Heart right ventricle (tissue), 16 donors: ENCODE results near the gene PCBD1. TPM values are rescaled to one million over a fixed set of nuclear protein-coding genes. Genes with fewer than 3 reads are reported as not detected.

ENCODE experiments used
- ATAC-seq, 8 donors: fragments of 200-7000 bp; cut with Tn5 transposase; one replicate each; pipeline ENCODE4 v1.9.1; 2020; ENCODE audit warnings: mild to moderate bottlenecking in 8 of 8, moderate library complexity in 8 of 8, moderate number of reproducible peaks in 1 of 8
- DNase-seq, 2 donors: peaks; one replicate each; pipeline ENCODE4 v3.0.0-alpha.2; 2020
- H3K27ac ChIP-seq, 10 donors: fragments of 200-600 bp; sonication (generic) in 2 of 10; one replicate each; pipeline versions ENCODE4 v1.5.0 to v1.8.0; 2020 to 2022; ENCODE audit warnings: mild to moderate bottlenecking in 3 of 10
- H3K27me3 ChIP-seq, 7 donors: fragments of 200-600 bp; one replicate each; pipeline ENCODE4 v1.8.0; 2021 to 2022; ENCODE audit warnings: mild to moderate bottlenecking in 2 of 7
- H3K36me3 ChIP-seq, 9 donors: fragments of 200-600 bp; sonication (generic) in 1 of 9; one replicate each; pipeline versions ENCODE4 v1.5.0 to v1.8.0; 2020 to 2022; ENCODE audit warnings: mild to moderate bottlenecking in 2 of 9
- H3K4me1 ChIP-seq, 9 donors: fragments of 200-600 bp; sonication (generic) in 1 of 9; one replicate each; pipeline versions ENCODE4 v1.5.0 to v1.8.0; 2020 to 2022; ENCODE audit warnings: mild to moderate bottlenecking in 4 of 9
- H3K4me3 ChIP-seq, 10 donors: fragments of 200-600 bp; sonication (generic) in 2 of 10; one replicate each; pipeline versions ENCODE4 v1.5.0 to v1.8.0; 2020 to 2022; ENCODE audit warnings: mild to moderate bottlenecking in 7 of 10, moderate library complexity in 2 of 10
- H3K9me3 ChIP-seq, 11 donors: fragments of 200-600 bp in 10 of 11; sonication (generic) in 2 of 11; one replicate each; pipeline versions ENCODE4 v1.5.0 to v1.8.0; 2013 to 2022; ENCODE audit warnings: mild to moderate bottlenecking in 2 of 11, control low read depth in 1 of 11, moderate library complexity in 1 of 11
- CTCF ChIP-seq, 9 donors: fragments of 200-600 bp; sonication (generic) in 2 of 9; IDR thresholded peaks; one replicate each; pipeline versions ENCODE4 v1.5.0 to v1.8.0; 2021 to 2022; ENCODE audit warnings: antibody characterized with exemption in 9 of 9, mild to moderate bottlenecking in 5 of 9, moderate library complexity in 1 of 9
- WGBS, 2 donors: extraction: QIAGEN DNeasy Blood & Tissue Kit; methylation state at CpG; one replicate each; pipeline ENCODE4 v1.1.7; 2013; ENCODE audit warnings: inconsistent platforms in 1 of 2; 5-methylcytosine and 5-hydroxymethylcytosine counted together
- intact Hi-C, 10 donors: fragments of 100-400 bp; cut with DNase I; formaldehyde crosslinking; loops; one replicate each; pipeline versions ENCODE4 v1.11.1 to v1.14.2; 2022
- polyA plus RNA-seq, 2 donors: library from polyadenylated mRNA; stranded (reverse); fragments of 200-250 nt; gene quantifications; one replicate each; pipeline ENCODE4 v1.2.3, GENCODE V29; 2013
- total RNA-seq, 10 donors: library from RNA; stranded (reverse); fragmentation: NEBNext Ultra II Directional in 3 of 10; extraction: Animal tissue kit (Norgen Biotek cat#: 25700) in 3 of 10; gene quantifications; one replicate each; pipeline versions ENCODE4 v1.2.1 to v1.2.4, GENCODE V29; 2021 to 2023
- donor health status: Arrhythmogenic right ventricular cardiomyopathy.
- donor health status: ischemic (EF 13 %, LVEDD 7.1; RV severe dilation, severe dysfunction).
- donor health status: healthy with polysubstance abuse.
- donor health status: DM: no; HTN: yes; CAD: no.
- donor health status: DM: no; HTN: no; CAD: no.
- donor health status: ischemic (EF 25% LVEDD 6.9; RV normal size, moderate dysfunction).
- donor health status: ischemic (EF 25% LVEDD 5.7; RV mildly dilated, moderate dysfunction).
- donor health status: healthy.
- donor health status: DM: yes; HTN: yes; CAD: no.
- donor health status: Ischemic cardiomyopathy.
- donor health status: ischemic (EF 35%, LVEDD 5.7; RV mildly dilated, moderate dysfunction).
- donor health status: nonischemic (EF 11% LVEDD 7.7; RV severe dilation, severe dysfunction).
- donor health status: DM: yes; HTN: yes; CAD: no.
- donor health status: PGD.
- donor health status: ischemic (EF 29% LVEDD 5.4; RV normal size, mild dysfunction).
- donor health status: nonischemic (EF 23%, LVEDD 6.1; RV moderate dilation, normal function).

The PCBD1 gene
- total and polyA plus RNA-seq, 12 donors = 116 to 179 (median 141) TPM

- 94 to 95% methylated on average over 13 of the region's 13 CpGs for WGBS, 2 donors
- intact Hi-C loops = loop anchor here in 3 of 10 donors (5.0 kb wide), 2 partner anchors 366 to 386 kb away; no protein-coding TSS in a partner anchor
Observed at GRCh38 chr10:70901276-70901878, 13.0 kb upstream of the PCBD1 start.

GRCh38 chr10:70899096-70899495, 10.7 kb upstream of the PCBD1 start:
- Histone ChIP-seq H3K27me3 (peaks cover 0 to 5% (median 0%) of the 10 kb centered on the region in 7 donors), H3K9me3 (no peaks in the 10 kb centered on the region), H3K27ac (no peak overlapping the region), H3K36me3 (no peaks in the 10 kb centered on the region), H3K4me3 (no peak overlapping the region), H3K4me1 (peaks cover 0 to 9% (median 4%) of the 10 kb centered on the region in 9 donors)
- ATAC-seq (no peak), DNase-seq (no peak)
- no peak for TF ChIP-seq CTCF (IDR thresholded peaks at IDR 0.05)
- intact Hi-C loops = no loop called here
- WGBS, 2 donors = 88 to 90% methylated on average over 4 of the region's 4 CpGs

More at GRCh38 chr10:70901276-70901878, 13.0 kb upstream of the PCBD1 start:
- peaks cover 0 to 5% (median 0%) of the 10 kb centered on the region in 7 donors for H3K27me3 ChIP-seq
- no peak overlapping the region for H3K27ac ChIP-seq
- H3K36me3 ChIP-seq = no peaks in the 10 kb centered on the region
- no peaks in the 10 kb centered on the region for H3K9me3 ChIP-seq
- no peak for ATAC-seq
- DNase-seq = no peak
- H3K4me3 ChIP-seq = no peak overlapping the region
- peaks cover 0 to 9% (median 4%) of the 10 kb centered on the region in 9 donors for H3K4me1 ChIP-seq
- no peak for TF ChIP-seq CTCF (IDR thresholded peaks at IDR 0.05)

GRCh38 chr10:70898687-70899086, 10.3 kb upstream of the PCBD1 start:
- intact Hi-C loops = no loop called here

GRCh38 chr10:70896551-70896950, 8.2 kb upstream of the PCBD1 start:
- intact Hi-C loops = no loop called here
- Histone ChIP-seq H3K9me3 (no peaks in the 10 kb centered on the region), H3K4me3 (no peak overlapping the region), H3K27ac (no peak overlapping the region), H3K4me1 (peaks cover 0 to 4% (median 0%) of the 10 kb centered on the region in 9 donors), H3K27me3 (peaks cover 0 to 5% (median 0%) of the 10 kb centered on the region in 7 donors), H3K36me3 (no peaks in the 10 kb centered on the region)
- WGBS, 2 donors = 97 to 98% methylated on average over 1 of the region's 1 CpG
- ATAC-seq (no peak), DNase-seq (no peak)
- no peak for TF ChIP-seq CTCF (IDR thresholded peaks at IDR 0.05)

More at GRCh38 chr10:70898687-70899086, 10.3 kb upstream of the PCBD1 start:
- Histone ChIP-seq H3K27ac (no peak overlapping the region), H3K4me3 (no peak overlapping the region), H3K36me3 (no peaks in the 10 kb centered on the region), H3K9me3 (no peaks in the 10 kb centered on the region), H3K27me3 (peaks cover 0 to 5% (median 0%) of the 10 kb centered on the region in 7 donors), H3K4me1 (peaks cover 0 to 9% (median 4%) of the 10 kb centered on the region in 9 donors)
- ATAC-seq (no peak), DNase-seq (no peak)
- no peak for TF ChIP-seq CTCF (IDR thresholded peaks at IDR 0.05)
- 91 to 94% methylated on average over 3 of the region's 3 CpGs for WGBS, 2 donors
